GM12892 (cell line): ENCODE results near the gene CECR2.

Experiments used
- POLR2A ChIP-seq: IDR thresholded peaks from 2 replicates; pipeline ENCODE4 v1.6.1; 2011; ENCODE audit warnings: low read depth, low read length, control low read depth
- POLR2AphosphoS5 ChIP-seq: IDR thresholded peaks from 2 replicates; pipeline ENCODE4 v1.6.1; 2011; ENCODE audit warnings: low read depth, low read length, control low read depth

- TF ChIP-seq POLR2A (no peak), POLR2AphosphoS5 (no peak)
Measured at GRCh38 chr22:17369439-17370025, at the start of gene CECR2.
